HTERT RPE-1 (cell line): ENCODE results near the gene CFAP251.
"Not testable (repeated sequence)": the region's sequence is repeated elsewhere in the genome, so short reads cannot be mapped to it uniquely, and the experiment has no call there.

Experiments used
- in situ Hi-C: fragments of 300-500 bp; cut with MboI; formaldehyde crosslinking; loops from 4 replicates; pipeline ENCODE4 v1.14.3; 2020; ENCODE audit warnings: low sequenced_read_pairs

CFAP251 gene

GRCh38 chr12:121970581-121971300, 52.3 kb downstream of the CFAP251 start:
- in situ Hi-C loops, result no loop called here

- in situ Hi-C loops, result no loop called here
Observed at GRCh38 chr12:121974026-121974985, 55.9 kb downstream of the CFAP251 start.

- in situ Hi-C loops, result no loop called here
Observed at GRCh38 chr12:121975021-121975420, 56.6 kb downstream of the CFAP251 start.

- in situ Hi-C loops, result no loop called here
Observed at GRCh38 chr12:121976950-121977349, 58.6 kb downstream of the CFAP251 start.

- in situ Hi-C loops, result no loop called here
Observed at GRCh38 chr12:121980191-121980891, 61.9 kb downstream of the CFAP251 start.

DNA sequence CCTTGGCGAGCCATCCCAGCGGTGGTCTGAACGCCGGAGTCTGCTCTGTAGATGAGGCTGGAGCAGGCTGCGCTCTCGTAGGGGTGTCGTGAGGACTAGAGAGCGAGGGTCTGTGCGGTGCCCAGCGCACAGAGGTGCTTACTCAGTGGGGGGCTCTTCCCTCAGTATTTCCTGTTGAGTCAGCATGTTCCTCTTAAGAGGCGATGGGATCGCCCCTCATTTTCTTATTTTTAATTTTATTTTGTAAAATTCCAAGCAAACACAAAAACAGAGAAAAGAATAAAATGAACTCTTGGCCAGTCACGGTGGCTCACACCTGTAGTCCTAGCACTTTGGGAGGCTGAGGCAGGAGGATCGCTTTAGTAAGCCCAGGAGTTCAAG, 62.5 kb downstream of the CFAP251 start:
- in situ Hi-C loops, result no loop called here

DNA sequence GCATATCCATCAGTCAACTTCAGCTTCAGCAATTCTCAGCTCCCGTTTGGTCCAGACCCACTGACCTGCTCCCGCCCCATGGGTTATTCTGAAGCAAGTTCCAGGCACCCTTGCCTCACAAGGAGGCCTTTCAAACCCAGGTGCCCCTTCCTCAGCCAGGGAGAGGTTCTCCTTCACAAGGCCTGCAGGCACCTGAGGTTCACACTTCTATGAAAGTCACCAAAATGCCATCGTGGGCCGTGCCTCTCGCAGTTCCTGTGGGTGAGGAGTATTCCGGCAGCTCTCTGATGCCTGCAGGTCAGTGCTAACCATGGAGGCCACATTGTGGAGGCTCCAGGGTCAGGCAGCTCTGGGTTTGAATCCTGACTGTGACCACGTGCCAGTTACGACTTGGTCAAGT, 63.1 kb downstream of the CFAP251 start:
- in situ Hi-C loops, result no loop called here

GRCh38 chr12:121982950-121983349, 64.6 kb downstream of the CFAP251 start:
- in situ Hi-C loops, result no loop called here

- in situ Hi-C loops, result no loop called here
Observed at GRCh38 chr12:121983536-121984210, 65.3 kb downstream of the CFAP251 start.

GRCh38 chr12:121986489-121987245, 68.3 kb downstream of the CFAP251 start:
- in situ Hi-C loops, result no loop called here

DNA sequence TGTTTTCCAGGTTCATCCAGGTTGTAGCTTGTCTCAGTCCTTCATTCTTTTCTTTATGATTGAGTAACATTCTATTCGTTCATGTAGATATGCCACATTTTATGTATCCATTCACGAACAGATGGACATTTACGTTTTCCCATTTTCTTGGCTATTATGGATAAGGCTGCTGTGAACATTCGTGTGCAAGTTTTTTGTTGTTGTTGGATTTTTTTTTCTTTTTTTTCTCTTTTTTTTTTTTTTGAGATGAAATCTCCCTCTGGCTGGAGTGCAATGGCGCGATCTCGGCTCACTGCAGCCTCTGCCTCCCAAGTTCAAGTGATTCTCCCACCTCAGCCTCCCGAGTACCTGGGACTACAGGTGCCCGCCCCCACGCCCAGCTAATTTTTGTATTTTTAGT, 70.1 kb downstream of the CFAP251 start:
- in situ Hi-C loops, result not testable (repeated sequence)

DNA sequence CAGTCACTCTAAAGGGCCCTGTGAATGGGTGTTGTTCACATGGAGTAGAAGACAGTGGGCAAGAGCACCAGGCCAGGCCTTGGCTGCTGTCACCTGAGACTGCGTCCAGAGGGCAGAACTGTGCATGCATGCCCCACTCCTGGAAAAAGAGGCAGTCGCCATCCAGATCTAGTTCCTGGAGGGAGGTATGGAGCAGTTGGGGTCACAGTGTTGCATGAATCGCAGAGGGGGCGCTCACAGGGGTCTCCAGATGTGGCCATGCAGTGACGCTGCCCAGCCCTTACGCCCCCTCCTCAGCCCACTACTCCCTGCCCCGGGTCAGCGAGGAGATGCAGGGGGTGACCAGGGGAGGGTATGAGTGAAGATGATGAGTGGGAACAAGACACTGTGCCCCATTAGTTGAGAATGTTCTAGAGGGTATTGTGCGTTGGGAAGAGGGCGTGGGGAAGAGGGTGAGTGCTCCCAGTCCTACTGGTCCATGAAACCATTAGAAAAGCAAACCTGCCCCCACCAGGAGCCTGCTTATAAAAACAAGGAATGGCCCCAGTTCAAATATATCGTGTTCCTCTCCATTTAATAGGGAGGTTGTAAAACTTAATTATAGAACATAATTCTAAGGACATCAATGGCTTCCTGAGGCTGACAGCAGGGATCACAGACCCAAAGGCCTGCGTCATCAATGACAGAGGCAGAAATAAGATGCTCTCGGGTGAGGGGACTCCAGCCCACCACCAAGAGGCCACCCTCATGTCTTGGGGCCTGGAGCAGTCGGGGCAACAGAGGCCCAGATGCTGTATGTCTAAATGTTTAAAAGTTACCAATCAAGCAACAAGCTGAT, 71.1 kb downstream of the CFAP251 start:
- in situ Hi-C loops, result no loop called here

DNA sequence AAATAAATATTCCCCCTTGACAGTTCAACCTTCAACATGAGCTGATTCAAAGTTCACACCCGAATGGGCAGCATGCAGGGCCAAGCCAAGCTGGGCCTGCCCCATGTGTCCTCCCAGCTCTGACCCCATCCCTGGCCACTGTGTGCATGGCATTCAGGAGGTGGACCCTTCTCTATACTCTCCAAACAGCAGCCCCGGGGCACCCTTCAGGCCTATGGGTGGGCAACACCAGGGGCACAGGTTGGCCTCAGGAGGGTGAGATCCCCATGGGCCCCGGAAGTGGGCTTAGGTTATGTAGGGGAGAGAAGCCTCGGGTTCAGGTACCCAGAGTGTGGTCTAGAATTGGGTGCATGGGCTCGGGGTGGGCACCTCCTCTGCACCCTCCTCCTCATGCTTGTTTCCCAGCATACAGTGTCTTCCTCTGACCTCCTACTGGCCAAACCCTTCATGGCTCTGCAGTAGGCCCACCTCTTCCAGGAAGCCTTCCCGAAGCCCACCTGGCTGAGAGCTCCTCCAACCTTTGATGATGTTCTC, 71.8 kb downstream of the CFAP251 start:
- in situ Hi-C loops, result no loop called here

- in situ Hi-C loops, result no loop called here
Observed at GRCh38 chr12:121990692-121991603, 72.6 kb downstream of the CFAP251 start.

DNA sequence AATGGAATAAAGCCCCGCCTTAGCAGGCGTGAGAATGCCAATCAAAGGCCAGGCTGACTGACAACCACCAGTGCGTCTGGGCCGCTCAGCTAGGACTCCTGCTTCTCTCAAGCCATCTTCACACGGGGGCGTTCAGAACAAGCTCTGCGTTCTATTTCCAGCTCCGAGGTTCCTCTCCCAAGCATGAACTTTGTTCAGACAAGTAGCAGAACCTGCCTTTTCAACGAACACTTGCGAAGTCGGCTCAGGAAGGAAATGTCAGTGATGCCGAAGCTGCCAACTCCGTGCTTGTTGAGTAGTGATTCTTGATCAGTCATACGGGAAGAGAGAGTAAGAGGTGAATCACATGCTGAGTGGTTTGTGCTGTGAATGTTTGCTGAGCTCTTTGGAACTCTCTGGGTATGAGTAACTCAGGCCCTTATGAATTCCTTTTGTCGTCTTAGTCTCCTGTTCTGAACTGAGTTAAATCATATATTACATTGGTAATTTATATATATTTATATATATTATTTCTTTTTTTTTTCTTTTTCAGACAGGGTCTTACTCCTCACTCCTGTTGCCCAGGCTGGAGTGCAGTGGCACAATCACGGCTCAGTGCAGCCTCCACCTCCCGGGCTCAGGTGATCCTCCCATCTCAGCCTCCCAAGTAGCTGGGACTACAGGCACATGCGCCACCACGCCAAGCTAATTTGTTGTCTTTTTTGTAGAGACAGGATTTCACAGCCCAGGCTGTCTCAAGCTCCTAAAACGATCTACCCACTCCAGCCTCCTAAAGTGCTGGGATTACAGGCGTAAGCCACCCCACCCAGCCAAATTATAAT, 73.9 kb downstream of the CFAP251 start:
- in situ Hi-C loops, result no loop called here

DNA sequence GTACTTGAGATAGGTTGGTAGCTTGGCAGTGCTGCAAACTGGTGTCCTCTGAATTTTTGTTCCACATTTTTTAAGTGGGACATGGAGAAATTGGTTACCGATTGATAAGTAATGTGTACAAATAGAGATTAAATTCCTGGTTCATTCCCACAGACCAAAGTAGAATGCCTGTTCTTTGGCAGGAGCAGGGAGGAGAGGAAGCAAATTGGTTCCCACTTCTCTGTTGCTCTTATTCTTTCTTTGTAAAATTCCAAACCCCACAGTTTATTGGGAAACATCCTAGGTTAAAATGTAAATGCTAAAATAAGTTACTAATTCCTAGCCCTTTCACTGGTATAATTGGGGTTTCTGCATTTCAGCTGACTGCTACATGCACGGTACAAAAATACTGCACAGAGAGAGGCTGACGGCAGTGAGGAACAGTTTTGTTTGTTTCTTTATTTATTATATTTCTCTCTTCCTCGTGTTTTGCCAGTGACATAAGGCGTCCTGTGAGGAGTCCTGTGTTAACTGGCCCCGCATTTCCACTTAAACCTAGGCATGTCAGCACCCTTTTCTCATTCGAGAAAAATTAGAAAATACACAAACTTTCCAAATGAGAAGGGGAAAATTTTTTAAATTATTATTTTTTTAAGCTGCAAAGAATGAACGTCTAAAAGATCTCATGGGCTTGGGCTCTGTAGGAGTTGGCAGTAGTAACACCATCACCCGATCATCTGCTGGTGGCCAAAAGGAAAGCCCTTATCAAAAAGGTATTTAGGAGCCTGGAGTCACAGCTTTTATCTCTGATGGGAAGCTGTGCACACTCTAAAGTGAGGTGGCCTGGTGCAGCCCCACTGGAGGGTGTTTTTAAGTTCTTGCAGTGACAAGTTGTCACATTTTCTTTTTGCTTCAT, 77.9 kb downstream of the CFAP251 start:
- in situ Hi-C loops, result no loop called here
